OCI-M1 (cell line): ENCODE measurements around the gene BOLA2B.
"Not testable (repeated sequence)": the region's sequence is repeated elsewhere in the genome, so short reads cannot be mapped to it uniquely, and the experiment has no call there.

ENCODE experiments used
- DNase-seq: peaks from one replicate; lab custom pipeline; 2025; lab: John Stamatoyannopoulos, UW

BOLA2B gene

DNA sequence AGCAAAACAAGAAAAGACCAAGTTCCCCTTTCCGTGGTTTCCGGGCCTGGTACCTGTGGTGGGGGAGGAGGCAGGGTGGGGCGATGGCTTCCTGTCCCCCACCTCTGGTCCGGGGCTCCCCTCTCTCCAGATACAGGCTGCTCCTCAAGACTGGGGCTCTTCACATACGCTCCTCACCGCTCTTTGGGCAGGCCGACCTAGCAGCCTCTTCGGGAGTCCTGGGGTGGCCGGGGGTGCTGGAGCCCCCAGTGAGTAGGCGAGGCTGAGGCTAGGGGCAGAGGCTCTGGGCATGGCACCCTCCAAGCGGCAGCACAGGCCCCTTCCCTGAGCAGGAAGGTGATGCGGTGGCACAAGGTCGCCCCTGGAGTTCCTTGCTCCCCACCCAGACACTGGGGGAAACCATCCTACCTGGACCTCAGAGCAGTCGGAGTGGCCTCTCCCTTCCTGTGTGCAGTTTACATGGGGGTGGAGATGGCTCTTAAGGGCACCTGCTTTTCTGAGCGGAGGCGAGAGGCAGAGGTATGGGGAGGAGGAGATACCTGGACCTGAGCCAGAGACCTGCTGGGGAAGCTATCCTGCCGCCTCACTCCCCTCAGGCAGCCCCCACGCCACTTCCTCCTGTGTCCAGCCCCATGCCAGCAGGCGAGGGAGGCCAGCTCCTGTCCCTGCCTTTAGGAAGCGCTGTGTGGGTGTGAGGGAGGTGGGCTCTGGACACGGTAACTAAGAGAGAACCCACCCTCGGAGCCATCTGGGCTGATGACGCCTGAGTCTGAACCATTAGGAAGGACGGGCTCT is 9.2 kb downstream of the BOLA2B start:
- DNase-seq = peak; percentile 47

DNA sequence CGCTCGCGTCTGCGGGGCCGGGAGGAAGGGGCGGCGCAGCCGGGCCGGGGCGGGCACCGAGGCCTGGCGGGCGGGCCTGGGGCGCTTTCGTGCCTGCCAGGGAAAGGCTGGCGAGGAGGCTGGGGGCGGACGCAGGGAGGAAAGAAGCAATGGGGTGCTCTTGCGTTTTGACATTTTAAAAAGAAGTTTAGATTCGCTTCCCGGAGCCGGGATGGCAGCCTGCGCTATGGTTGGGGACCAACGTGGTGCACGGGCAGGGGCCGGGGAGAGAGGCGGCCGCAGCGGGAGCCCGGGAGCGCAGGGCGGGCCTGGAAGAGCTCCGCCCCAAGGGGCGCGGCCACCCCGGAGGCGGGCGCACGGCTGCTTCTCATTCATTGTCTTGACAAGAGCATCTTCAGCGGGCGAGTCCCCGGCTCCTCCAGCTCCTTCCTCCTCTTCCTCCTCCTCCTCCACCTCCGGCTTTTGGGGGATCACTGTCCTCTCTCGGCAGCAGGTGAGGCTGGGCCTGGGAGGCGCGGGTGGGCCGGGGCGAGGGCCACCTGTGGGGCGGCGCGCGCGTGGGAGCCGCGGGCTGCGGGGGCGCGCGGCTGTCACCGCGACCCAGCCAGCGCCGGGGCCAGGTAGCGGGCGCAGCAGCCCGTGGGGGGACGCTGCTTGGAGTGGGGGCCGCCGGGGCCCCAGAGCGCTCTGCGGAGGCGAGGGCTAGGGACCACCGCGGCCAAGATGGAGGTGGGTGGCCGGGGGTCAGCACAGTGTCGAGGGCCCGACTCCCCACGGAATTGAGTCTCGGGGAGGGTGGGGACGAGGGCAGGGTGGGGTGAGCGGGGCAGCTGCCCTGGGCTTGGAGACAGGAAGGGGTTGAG is 10.0 kb downstream of the BOLA2B start, which contains the start of gene CORO1A:
Gene CORO1A, plus strand, starts transcription at position 370 of the 863 bp plus-strand sequence. CDS start 1,608 bp downstream, outside the sequence.
- peak; percentile 89 for DNase-seq

DNA sequence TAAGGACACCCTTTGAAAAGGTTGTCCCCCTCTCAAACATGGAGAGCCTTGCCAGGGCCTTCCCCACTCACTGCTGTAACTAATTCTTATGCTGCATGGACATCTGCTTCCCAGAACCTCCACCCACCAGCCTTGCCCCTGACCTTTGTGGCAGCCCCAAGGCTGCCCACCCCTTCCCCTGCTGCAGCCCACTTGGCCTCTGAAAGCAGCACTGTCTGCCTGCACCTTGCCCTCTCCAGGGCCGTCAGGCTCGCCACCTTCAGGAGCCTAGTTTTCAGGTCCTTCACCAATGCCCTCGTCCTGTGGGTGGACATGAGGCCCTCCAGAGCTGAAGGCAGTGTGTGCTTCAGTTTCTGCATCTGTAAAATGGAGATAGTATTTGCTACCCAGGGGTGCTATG is 12.7 kb downstream of the BOLA2B start:
- no peak for DNase-seq

DNA sequence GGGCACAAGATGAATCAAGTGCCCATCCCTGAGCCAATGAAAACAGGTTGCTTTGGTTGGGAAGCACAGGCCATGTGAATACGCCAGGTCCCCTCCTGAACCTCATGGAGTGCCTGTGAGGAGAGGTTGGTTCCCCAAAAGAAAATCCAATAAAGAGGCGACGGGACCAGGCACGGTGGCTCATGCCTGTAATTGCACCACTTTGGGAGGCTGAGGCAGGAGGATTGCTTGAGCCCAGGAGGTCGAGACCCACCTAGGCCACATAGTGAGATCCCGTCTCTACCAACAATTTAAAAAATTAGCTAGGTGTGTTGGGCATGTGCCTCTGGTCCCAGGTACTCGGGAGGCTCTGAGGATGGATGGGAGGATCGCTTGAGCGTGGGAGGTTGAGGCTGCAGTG is 13.5 kb downstream of the BOLA2B start:
- DNase-seq = no peak

DNA sequence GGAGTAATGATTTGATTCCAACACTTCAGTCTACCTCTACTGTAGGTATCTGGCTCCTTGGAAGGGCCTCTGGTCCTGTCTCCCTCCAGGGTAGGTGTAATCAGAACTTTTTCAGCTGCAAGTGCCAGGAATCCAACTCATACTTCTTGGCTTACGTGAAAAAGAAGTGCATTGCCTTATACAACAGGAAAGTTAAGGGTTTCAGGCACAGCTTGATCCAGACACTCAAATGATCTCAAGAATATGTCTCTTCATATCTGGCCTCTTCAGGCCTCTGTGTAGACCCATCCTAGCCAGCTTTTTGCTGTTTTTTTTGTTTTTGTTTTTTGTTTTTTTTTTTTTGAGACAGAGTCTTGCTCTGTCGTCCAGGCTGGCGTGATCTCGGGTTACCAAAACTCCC is 14.3 kb downstream of the BOLA2B start:
- no peak for DNase-seq

DNA sequence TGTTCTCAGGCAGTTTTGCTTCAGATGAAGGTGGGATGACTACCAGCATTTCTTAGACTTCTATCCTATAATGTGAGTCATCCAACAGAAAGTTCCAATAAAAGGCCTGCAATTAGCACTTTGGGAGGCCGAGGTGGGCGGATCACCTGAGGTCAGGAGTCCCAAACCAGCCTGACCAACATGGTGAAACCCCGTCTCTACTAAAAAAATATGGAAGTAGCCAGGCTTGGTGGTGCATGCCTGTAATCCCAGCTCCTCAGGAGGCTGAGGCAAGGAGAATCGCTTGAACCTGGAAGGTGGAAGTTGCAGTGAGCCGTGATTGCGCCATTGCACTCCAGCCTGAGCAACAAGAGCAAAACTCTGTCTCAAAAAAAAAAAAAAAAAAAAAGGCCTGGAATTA is 16.6 kb downstream of the BOLA2B start:
- DNase-seq = not testable (repeated sequence)

DNA sequence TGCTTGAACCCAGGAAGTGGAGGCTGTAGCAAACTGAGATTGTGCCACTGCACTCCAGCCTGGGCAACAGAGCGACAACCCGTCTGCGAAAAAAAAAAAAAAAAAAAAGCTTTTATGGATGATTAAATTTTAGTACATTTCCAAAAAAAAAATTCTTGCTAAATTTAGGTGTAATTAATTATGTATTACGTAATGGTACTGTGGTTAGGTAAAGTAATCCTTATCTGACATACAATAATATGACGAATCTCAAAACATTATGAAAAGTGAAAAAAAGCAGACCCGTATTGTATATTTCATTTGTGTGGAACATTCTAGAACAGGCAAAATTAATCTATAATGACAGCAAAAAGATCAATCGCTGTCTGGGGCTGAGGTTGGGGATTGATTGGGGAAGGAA is 20.4 kb downstream of the BOLA2B start:
- no peak for DNase-seq

DNA sequence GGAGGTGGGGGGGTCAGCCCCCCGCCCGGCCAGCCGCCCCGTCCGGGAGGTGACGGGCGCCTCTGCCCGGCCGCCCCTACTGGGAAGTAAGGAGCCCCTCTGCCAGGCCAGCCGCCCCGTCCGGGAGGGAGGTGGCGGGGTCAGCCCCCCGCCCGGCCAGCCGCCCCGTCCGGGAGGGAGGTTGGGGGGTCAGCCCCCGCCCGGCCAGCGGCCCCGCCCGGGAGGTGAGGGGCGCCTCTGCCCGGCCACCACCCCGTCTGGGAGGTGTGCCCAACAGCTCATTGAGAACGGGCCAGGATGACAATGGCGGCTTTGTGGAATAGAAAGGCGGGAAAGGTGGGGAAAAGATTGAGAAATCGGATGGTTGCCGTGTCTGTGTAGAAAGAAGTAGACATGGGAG is 23.3 kb downstream of the BOLA2B start:
- DNase-seq = not testable (repeated sequence)

DNA sequence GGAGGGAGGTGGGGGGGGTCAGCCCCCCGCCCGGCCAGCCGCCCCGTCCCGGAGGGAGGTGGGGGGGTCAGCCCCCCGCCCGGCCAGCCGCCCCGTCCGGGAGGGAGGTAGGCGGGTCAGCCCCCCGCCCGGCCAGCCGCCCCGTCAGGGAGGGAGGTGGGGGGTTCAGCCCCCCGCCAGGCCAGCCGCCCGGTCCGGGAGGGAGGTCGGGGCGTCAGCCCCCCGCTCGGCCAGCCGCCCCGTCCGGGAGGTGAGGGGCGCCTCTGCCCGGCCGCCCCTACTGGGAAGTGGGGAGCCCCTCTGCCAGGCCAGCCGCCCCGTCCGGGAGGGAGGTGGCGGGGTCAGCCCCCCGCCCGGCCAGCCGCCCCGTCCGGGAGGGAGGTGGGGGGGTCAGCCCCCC is 24.1 kb downstream of the BOLA2B start:
- DNase-seq = not testable (repeated sequence)

DNA sequence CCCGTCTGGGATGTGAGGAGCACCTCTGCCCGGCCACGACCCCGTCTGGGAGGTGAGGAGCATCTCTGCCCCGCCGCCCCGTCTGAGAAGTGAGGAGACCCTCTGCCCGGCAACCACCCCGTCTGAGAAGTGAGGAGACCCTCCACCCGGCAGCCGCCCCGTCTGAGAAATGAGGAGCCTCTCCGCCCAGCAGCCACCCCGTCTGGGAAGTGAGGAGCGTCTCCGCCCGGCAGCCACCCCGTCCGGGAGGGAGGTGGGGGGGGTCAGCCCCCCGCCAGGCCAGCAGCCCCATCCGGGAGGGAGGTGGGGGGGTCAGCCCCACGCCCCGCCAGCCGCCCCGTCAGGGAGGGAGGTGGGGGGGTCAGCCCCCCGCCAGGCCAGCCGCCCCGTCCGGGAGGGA is 24.7 kb downstream of the BOLA2B start:
- DNase-seq = not testable (repeated sequence)

DNA sequence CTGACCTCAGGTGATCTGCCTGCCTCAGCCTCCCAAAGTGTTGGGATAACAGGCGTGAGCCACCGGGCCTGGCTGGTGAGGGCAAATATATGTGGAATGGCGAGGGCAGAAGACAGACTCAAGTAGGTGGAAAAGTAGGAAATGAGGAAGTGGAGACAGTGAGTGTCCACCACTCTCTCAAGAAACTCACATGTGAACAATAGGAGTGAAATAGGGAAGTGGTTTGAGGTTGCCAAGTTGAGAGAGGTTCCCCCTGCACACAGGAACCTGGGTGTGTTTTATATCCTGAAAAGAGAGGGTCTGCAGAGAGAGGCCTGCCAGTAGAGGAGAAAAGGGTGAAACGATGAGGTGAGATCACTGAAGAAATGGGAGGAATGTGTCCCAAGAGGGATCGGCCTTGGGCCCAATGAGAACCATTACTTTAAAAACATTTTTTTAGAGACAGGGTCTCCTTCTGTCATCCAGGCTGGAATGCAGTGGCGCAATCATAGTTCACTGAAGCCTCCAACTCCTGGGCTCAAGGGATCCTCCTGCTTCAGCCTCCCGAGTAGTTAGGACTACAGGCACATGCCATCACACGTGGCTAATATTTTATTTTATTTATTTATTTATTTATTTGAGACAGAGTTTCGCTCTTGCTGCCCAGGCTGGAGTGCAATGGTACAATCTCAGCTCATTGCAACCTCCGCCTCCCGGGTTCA is 27.1 kb downstream of the BOLA2B start:
- DNase-seq = peak; percentile 94

DNA sequence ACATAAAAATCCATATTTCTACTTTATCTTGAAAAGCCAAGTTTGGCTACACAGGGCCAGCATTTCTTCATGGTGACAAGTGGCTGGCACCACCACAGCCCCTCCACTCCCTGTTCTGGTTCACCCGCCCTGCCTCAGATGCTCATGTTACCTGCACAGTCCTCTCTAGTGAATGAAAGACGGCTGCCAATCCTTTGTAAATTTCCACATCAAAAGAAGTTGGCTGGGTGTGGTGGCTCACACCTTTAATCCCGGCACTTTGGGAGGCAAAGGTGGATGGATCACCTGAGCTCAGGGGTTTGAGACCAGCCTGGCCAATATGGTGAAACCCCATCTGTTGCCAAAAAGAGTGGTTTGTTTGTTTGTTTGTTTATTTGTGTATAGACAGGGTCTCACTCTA is 29.9 kb downstream of the BOLA2B start:
- DNase-seq = no peak

DNA sequence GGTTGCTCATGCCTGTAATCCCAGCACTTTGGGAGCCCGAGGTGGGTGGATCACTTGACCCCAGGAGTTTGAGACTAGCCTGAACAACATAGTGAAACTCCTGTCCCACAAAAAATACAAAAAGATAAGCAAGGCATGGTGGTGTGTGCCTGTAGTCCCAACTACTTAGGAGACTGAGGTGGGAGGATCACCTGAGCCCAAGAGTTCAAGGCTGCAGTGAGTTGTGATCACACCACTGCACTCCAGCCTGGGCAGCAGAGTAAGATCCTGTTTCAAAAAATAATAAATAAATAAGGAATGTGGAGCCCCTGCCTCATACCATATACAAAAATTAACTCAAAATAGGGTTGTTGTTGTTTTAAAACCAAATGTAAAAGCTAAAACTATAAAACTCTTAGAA is 36.3 kb downstream of the BOLA2B start:
- no peak for DNase-seq

DNA sequence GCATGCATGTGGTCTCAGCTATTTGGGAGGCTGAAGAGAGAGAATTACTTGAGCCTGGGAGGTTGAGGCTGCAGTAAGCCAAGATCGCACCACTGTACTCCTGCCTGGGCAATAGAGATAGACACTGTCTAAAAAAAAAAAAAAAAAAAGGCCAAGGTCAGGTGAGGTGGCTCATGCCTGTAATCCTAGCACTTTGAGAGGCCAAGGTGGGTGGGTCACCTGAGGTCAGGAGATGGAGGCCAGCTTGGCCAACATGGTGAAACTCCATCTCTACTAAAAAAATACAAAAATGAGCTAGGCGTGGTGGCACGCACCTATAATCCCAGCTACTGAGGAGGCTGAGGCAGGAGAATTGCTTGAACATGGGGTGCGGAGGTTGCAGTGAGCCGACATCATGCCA is 38.3 kb downstream of the BOLA2B start:
- no peak for DNase-seq

DNA sequence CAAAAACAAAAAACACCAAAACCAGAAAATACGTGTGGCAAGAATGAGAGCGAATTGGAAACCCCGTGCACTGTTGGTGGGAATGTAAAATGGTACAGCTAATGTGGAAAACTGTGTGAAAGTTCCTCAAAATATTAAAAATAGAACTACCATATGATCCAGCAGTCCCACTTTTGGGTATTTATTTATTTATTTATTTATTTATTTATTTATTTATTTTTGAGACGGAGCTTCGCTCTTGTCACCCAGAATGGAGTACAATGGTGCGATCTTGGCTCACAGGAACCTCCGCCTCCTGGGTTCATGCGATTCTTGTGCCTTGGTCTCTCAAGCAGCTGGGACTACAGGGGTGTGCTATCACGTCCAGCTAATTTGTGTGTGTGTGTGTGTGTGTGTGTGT is 40.9 kb downstream of the BOLA2B start:
- DNase-seq = no peak

DNA sequence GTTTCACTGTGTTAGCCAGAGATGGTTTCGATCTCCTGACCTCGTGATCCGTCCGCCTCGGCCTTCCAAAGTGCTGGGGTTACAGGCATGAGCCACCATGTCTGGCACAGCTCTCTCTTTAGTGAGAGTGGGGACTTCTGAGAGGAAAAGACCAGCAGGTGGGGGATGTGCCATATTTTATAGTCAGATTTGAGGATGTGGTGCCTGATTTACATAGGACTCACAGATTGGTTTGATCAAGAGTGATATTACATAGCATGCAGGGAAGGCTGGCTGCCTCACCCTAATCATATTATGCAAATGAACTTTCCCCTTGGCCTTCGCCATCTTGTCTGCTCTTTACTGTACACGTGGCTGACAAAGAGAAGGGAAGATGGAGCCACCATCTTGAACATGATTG is 42.4 kb downstream of the BOLA2B start:
- DNase-seq = no peak

DNA sequence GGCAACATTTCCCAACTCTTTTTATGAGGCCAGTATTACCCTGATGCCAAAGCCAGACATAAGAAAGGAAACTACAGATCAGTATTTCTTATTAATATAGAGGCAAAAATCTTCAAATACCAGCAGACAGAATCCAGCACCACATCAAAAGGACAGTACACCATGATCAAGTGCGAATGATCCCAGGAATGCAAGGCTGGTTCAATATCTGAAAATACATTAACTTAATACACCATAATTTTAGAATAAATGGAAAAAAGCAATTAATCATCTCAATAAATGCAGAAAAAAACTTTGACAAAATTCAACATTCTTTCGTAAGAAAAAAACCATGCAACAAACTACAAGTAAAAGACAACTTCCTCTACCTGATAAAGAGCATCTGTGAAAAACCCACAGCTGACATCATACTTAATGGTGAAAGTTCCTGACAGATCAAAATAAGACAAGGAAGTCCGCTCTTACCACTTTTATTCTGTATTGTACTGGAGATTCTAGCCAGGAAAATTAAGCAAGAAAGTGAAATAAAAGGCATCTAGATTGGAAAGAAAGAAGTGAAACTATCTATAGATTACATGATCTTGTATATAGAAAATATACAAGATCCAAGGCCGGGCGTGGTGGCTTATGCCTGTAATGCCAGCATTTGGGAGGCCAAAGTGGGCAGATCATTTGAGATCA is 44.1 kb downstream of the BOLA2B start:
- no peak for DNase-seq

DNA sequence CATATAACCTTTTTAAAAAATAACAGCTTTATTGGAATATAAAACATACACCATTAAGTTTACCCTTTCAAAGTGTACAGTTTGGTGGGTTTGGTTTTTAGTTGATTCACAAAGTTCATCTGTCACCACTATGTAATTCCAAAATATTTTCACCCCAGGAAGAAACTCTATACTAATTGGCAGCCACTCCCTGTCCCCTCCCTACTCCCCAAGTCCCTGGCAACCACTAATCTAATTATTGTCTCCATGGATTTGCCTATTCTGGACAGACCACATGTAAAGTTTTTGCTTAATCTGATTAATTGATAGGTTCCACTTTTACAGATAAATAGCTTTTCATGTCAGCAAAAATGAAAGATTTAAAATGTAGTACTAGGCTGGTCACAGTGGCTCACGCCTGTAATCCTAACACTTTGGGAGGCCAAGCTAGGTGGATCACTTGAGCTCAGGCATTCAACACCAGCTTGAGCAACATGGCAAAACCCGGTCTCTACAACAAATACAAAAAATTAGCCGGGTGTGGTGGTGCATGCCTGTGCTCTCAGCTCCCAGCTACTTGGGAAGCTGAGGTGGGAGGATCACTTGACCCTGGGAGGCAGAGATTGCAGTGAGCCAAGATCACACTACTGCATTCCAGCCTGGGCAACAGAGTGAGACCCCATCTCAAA is 45.5 kb downstream of the BOLA2B start:
- DNase-seq = no peak

DNA sequence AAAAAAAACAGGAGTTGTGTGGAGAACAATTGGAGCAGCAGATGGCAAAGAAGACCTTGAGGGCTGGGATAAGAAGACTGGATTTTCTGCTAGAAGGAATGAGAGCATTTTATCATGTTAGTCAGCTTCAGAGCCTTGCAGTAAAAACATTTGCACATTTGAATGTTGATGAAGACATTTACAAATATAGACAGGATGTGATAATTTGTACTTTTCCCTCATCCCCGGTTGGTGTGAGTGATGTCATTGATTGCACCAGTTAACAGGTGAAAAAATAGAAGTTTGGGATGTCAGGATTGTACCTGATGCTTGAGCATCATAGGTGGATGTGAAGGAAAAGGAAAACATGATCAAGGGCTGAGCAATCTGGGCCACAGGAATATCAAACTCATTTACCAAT is 47.8 kb downstream of the BOLA2B start:
- DNase-seq = no peak

DNA sequence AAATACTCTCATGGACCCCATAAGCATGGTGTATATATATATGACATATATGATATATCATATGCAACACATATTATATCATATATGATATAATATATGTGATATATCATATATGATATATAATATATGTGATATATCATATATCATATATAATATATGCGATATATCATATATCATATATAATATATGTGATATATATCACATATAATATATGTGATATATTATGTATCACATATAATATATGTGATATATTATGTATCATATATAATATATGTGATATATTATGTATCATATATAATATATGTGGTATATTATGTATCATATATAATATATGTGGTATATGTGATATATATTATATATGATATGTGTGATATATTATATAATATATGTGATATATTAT is 48.5 kb downstream of the BOLA2B start:
- no peak for DNase-seq

DNA sequence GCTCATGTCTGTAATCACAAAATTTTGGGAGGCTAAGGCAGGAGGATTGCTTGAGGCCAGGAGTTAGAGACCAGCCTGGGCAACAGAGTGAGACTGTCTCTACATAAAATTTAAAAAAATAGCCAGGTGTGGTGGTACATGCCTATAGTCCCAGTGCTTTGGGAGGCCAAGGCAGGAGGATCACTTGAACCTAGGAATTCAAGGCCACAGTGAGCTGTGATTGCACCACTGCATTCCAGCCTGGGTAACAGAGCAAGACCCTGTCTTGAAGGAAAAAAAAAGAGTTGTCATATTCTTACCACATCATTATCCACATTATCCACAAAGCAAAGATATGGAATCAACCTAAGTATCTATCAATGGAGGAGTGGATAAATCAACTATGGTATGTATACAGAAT is 49.4 kb downstream of the BOLA2B start:
- DNase-seq = no peak

DNA sequence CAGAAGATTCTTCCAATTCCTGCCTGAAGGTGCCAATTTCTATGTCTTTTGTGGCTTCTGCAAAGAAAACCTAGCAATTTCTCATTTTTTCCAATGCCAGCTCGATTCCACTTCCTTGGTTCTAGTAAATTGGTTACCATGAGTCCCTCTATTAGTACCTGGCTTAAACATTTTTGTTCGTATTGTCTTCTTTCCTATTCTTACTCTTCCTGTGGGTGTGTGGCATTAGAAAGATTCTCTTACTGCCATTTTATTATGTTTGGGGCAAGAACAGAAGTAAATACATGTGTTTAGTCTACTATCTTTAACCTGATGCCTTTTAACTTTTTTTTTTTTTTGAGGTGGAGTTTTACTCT is 50.1 kb downstream of the BOLA2B start:
- no peak for DNase-seq
